Measurements from ENCODE around the gene STK10.
A peak's percentile ranks its signal among the peaks of the same experiment; 100 is the strongest.

Gene STK10

DNA sequence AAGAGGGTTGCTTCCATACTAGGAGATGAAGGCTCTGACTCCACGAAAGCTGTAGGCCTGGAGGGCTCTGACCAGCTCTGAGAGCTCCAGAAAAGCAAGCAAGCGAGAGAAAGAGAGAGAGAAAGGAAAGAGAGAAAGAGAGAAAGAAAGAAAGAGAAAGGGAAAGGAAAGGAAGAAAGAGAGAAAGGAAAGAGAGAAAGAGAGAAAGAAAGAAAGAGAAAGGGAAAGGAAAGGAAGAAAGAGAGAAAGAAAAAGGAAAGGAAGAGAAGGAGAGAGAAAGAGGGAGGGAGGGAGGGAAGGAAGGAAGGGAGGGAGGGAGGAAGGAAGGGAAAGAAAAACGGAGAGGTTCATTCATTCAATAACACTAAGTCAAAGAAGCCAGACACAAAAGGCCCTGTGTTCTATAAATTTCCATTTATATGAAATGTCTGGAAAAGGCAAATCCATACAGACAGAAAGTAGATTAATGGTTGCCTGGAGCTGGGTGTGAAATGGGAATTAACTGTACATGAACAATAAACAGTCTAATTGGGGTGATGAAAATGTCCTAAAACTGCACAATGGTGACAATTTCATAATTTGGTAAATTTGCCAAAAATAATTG is 1.8 kb upstream of the STK10 start:
- H3K9me3 ChIP-seq (ENCODE audit: control insufficient read depth in 2 of 2, low read length in 2 of 2): no peaks in the 10 kb centered on the region
- H3K4me3 ChIP-seq (ENCODE audit: low read length in 2 of 2): no peak overlapping the region
- H3K9ac ChIP-seq (ENCODE audit: low read depth in 1 of 2, low read length in 2 of 2): no peak overlapping the region
- H3K36me3 ChIP-seq (ENCODE audit: control insufficient read depth in 2 of 2, insufficient read depth in 2 of 2, low read length in 2 of 2): no peaks in the 10 kb centered on the region
- peaks cover 5 to 18% of the 10 kb centered on the region in 2 donors for H3K4me1 ChIP-seq (ENCODE audit: control insufficient read depth in 2 of 2, insufficient read depth in 2 of 2, low read length in 2 of 2)
- H3K27me3 ChIP-seq (ENCODE audit: control insufficient read depth in 2 of 2, insufficient read depth in 2 of 2, low read length in 2 of 2): no peaks in the 10 kb centered on the region
- H3K27ac ChIP-seq (ENCODE audit: low read depth in 2 of 2, low read length in 2 of 2): no peak overlapping the region

DNA sequence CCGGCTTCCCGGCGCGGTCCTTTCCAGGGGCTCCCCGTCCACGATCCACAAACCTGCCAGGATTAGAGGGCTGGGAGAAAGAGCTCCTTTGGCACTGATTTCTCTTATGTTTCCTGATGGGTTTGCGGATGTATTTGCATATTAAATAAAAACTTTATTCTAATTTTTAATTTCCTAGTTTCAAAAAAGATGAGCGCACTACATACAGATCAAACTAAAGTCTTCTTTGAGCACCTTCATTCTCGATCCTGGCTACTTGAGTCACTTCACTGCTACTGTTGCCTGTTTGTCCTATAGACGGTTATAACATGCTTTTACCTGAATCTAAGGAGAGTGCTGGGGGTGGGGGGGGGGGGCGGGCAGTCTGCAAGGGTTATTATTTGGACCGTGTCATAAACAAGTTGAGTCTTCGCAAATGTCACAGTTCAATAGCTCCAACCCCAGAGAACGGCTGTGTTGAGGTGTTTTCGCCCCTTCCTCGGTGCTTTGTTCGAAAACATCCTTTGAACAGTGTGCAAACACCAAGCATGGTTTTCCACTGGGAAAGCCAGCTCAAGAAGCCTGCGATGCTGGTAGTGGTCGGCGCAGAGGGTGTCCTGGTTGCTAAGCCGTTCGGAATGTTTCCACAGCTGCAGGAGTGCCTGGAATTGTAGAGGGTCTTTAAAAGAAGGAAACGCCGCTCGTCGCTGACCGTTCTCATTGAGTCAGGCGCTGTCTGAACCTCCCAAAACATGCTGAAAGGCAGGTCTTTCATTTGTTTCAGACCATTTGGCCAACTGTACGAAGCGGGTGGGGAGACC is 1.1 kb upstream of the STK10 start:
- Histone ChIP-seq H3K4me3 (ENCODE audit: low read length in 2 of 2) (peak overlapping the region; percentile 89 to 92), H3K36me3 (ENCODE audit: control insufficient read depth in 2 of 2, insufficient read depth in 2 of 2, low read length in 2 of 2) (no peaks in the 10 kb centered on the region), H3K27me3 (ENCODE audit: control insufficient read depth in 2 of 2, insufficient read depth in 2 of 2, low read length in 2 of 2) (no peaks in the 10 kb centered on the region), H3K9me3 (ENCODE audit: control insufficient read depth in 2 of 2, low read length in 2 of 2) (no peaks in the 10 kb centered on the region), H3K9ac (ENCODE audit: low read depth in 1 of 2, low read length in 2 of 2) (peak overlapping the region in 1 of 2 donors; percentile 91), H3K4me1 (ENCODE audit: control insufficient read depth in 2 of 2, insufficient read depth in 2 of 2, low read length in 2 of 2) (peaks cover 7 to 18% of the 10 kb centered on the region in 2 donors), H3K27ac (ENCODE audit: low read depth in 2 of 2, low read length in 2 of 2) (peak overlapping the region; percentile 91 to 95)

DNA sequence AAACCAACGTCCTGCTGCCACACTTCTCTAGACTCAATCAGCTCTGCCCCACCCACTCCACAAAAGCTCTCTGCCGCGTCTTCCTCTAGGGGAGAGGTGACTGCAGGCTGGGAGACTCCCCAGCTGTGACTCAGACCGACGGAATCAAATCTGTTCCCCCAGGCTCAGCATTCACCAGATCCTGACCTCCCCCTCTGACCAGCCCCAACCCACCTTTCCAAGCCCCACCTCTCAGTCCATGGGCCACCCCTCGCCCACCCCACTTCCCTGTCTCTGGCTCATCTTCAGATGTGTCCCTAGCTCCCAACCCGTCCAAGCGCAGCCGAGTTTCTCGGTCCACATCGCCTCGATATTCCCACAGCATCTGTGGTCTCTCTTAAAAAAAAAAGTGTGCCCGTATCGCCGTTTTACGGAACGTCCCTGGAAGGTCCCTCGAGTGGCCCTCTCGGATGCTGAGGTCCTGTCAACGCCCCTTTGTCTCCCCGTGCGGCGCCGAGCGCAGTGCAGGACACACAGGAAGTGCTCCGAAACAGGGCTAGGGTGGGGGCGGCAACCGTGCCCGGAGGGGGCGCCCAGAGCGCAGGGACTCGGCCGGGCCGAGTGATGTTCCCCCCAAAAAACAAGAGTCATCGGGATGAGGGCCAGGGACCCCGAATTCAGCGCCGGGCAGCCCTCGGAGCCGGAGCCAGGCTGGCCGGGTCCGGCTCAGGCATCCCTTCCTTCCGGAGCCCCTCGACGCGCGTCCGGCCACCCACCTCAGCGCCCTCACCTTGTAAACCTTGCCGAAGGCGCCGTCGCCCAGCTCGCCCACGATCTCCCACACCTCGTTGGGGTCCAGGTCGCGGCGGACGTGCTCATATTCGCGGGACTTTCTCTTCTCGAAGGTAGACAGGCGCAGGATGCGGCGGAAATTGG is 649 bp downstream of the STK10 start:
- Histone ChIP-seq H3K4me3 (ENCODE audit: low read length in 2 of 2) (peak overlapping the region; percentile 89 to 92), H3K4me1 (ENCODE audit: control insufficient read depth in 2 of 2, insufficient read depth in 2 of 2, low read length in 2 of 2) (peaks cover 13 to 18% of the 10 kb centered on the region in 2 donors)

DNA sequence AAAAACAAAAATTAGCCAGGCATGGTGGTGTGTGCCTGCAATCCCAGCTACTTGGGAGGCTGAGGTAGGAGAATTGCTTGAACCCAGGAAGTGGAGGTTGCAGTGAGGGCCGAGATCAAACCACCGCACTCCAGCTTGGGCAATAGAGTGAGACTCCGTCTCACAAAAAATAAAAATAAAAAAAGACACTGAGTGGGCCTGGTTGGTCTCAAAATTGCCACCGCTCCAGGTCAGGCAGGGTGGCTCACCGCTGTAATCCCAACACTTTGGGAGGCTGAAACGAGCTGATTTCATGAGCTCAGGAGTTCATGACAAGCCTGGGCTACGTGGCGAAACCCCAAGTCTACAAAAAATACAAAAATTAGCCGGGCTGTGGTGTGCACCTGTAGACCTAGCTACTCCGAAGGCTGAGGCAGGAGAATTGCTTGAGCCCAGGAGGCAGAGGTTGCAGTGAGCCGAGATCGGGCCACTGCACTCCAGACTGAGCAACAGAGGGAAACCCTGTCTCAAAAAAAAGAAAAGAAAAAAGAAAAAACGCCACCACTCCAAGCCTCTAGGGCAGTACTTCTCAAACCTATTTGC is 1.8 kb downstream of the STK10 start:
- no peaks in the 10 kb centered on the region for H3K36me3 ChIP-seq (ENCODE audit: control insufficient read depth in 2 of 2, insufficient read depth in 2 of 2, low read length in 2 of 2)
- peak overlapping the region; percentile 89 to 92 for H3K4me3 ChIP-seq (ENCODE audit: low read length in 2 of 2)
- peaks cover 13 to 18% of the 10 kb centered on the region in 2 donors for H3K4me1 ChIP-seq (ENCODE audit: control insufficient read depth in 2 of 2, insufficient read depth in 2 of 2, low read length in 2 of 2)
- peak overlapping the region; percentile 91 to 93 for H3K9ac ChIP-seq (ENCODE audit: low read depth in 1 of 2, low read length in 2 of 2)
- H3K27ac ChIP-seq (ENCODE audit: low read depth in 2 of 2, low read length in 2 of 2): peak overlapping the region in 1 of 2 donors; percentile 95
- H3K27me3 ChIP-seq (ENCODE audit: control insufficient read depth in 2 of 2, insufficient read depth in 2 of 2, low read length in 2 of 2): no peaks in the 10 kb centered on the region
- no peaks in the 10 kb centered on the region for H3K9me3 ChIP-seq (ENCODE audit: control insufficient read depth in 2 of 2, low read length in 2 of 2)

More for the DNA sequence above, 649 bp downstream of the STK10 start:
- no peaks in the 10 kb centered on the region for H3K27me3 ChIP-seq (ENCODE audit: control insufficient read depth in 2 of 2, insufficient read depth in 2 of 2, low read length in 2 of 2)
- H3K27ac ChIP-seq (ENCODE audit: low read depth in 2 of 2, low read length in 2 of 2): peak overlapping the region; percentile 91 to 95
- H3K36me3 ChIP-seq (ENCODE audit: control insufficient read depth in 2 of 2, insufficient read depth in 2 of 2, low read length in 2 of 2): no peaks in the 10 kb centered on the region
- H3K9me3 ChIP-seq (ENCODE audit: control insufficient read depth in 2 of 2, low read length in 2 of 2): no peaks in the 10 kb centered on the region
- H3K9ac ChIP-seq (ENCODE audit: low read depth in 1 of 2, low read length in 2 of 2): peak overlapping the region; percentile 91 to 93

DNA sequence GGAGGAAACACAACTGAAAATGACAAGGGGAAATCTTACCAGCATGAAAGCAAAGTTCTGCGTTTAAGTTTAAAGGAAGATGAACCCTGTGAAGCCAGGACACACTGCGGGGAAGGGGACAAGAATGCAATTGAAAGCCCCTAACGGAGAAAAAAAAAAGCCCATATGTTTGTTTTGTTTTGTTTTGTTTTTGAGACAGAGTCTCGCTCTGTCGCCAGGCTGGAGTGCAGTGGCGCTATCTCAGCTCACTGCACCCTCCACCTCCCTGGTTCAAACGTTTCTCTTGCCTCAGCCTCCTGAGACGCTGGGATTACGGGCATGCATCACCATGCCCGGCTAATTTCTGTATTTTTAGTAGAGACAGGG is 2.9 kb downstream of the STK10 start:
- Histone ChIP-seq H3K27me3 (ENCODE audit: control insufficient read depth in 2 of 2, insufficient read depth in 2 of 2, low read length in 2 of 2) (no peaks in the 10 kb centered on the region), H3K9ac (ENCODE audit: low read depth in 1 of 2, low read length in 2 of 2) (peak overlapping the region in 1 of 2 donors; percentile 20), H3K4me1 (ENCODE audit: control insufficient read depth in 2 of 2, insufficient read depth in 2 of 2, low read length in 2 of 2) (peaks cover 15 to 23% of the 10 kb centered on the region in 2 donors), H3K9me3 (ENCODE audit: control insufficient read depth in 2 of 2, low read length in 2 of 2) (no peaks in the 10 kb centered on the region), H3K36me3 (ENCODE audit: control insufficient read depth in 2 of 2, insufficient read depth in 2 of 2, low read length in 2 of 2) (no peaks in the 10 kb centered on the region), H3K27ac (ENCODE audit: low read depth in 2 of 2, low read length in 2 of 2) (peak overlapping the region; percentile 65 to 95), H3K4me3 (ENCODE audit: low read length in 2 of 2) (peak overlapping the region in 1 of 2 donors; percentile 92)

DNA sequence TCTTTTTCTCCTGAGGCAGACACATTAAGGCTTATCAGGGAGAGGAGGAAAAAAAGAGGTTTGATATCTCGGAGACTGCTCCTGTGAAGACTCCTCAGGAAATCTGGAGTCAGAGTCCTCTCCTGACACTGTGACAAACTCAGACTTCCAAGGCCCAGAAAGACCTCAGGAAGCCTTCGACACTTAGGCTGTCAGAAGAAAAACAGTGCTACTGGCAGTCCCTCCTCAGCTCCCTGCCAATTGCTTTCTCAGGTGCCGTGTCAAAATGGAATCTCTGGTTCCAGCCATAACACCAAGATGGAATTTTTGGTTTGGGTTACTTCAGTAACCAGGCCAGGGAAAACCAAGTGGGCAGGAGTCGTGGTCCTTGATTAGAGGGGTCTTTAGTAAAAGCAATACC is 4.1 kb downstream of the STK10 start:
- Histone ChIP-seq H3K27me3 (ENCODE audit: control insufficient read depth in 2 of 2, insufficient read depth in 2 of 2, low read length in 2 of 2) (no peaks in the 10 kb centered on the region), H3K4me1 (ENCODE audit: control insufficient read depth in 2 of 2, insufficient read depth in 2 of 2, low read length in 2 of 2) (peaks cover 22 to 27% of the 10 kb centered on the region in 2 donors), H3K9me3 (ENCODE audit: control insufficient read depth in 2 of 2, low read length in 2 of 2) (no peaks in the 10 kb centered on the region), H3K27ac (ENCODE audit: low read depth in 2 of 2, low read length in 2 of 2) (no peak overlapping the region), H3K4me3 (ENCODE audit: low read length in 2 of 2) (no peak overlapping the region), H3K36me3 (ENCODE audit: control insufficient read depth in 2 of 2, insufficient read depth in 2 of 2, low read length in 2 of 2) (no peaks in the 10 kb centered on the region), H3K9ac (ENCODE audit: low read depth in 1 of 2, low read length in 2 of 2) (no peak overlapping the region)

DNA sequence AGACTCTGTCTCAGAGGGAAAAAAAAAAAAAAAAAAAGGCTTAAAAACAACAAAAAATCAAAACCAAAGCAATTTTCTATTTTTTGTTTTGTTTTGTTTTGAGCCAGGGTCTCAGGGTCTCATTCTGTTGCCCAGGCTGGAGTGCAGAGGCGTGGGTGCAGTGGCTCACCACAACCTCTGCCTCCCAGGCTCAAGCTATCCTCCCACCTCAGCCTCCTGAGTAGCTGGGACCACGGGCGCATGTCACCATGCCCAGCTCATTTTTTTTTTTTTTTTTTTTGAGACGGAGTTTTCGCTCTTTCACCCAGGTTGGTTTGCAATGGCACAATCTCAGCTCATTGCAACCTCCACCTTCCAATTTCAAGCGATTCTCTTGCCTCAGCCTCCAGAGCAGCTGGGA is 5.7 kb downstream of the STK10 start:
- Histone ChIP-seq H3K4me3 (ENCODE audit: low read length in 2 of 2) (no peak overlapping the region), H3K9ac (ENCODE audit: low read depth in 1 of 2, low read length in 2 of 2) (no peak overlapping the region), H3K4me1 (ENCODE audit: control insufficient read depth in 2 of 2, insufficient read depth in 2 of 2, low read length in 2 of 2) (peaks cover 23 to 28% of the 10 kb centered on the region in 2 donors), H3K27ac (ENCODE audit: low read depth in 2 of 2, low read length in 2 of 2) (no peak overlapping the region), H3K27me3 (ENCODE audit: control insufficient read depth in 2 of 2, insufficient read depth in 2 of 2, low read length in 2 of 2) (no peaks in the 10 kb centered on the region), H3K36me3 (ENCODE audit: control insufficient read depth in 2 of 2, insufficient read depth in 2 of 2, low read length in 2 of 2) (no peaks in the 10 kb centered on the region), H3K9me3 (ENCODE audit: control insufficient read depth in 2 of 2, low read length in 2 of 2) (no peaks in the 10 kb centered on the region)

DNA sequence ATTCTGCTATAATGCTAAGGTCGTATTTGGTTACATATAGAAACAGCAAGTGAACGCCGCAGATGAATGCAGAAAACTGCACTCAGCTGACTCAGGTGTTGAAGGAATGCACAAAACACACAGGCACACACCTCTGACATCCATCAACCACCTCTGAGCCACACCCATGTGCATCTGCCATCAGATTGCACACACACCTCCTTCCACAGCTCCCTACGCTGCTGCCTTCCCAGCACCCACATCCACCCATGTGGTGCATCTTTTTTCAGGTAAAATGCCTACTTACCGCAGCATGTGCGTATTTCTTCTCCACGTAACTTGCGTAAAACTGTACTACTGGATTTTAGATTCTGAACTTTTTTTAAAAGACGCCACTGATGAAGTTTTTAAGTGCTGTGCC is 7.1 kb downstream of the STK10 start:
- Histone ChIP-seq H3K9me3 (ENCODE audit: control insufficient read depth in 2 of 2, low read length in 2 of 2) (no peaks in the 10 kb centered on the region), H3K36me3 (ENCODE audit: control insufficient read depth in 2 of 2, insufficient read depth in 2 of 2, low read length in 2 of 2) (no peaks in the 10 kb centered on the region), H3K27ac (ENCODE audit: low read depth in 2 of 2, low read length in 2 of 2) (no peak overlapping the region), H3K27me3 (ENCODE audit: control insufficient read depth in 2 of 2, insufficient read depth in 2 of 2, low read length in 2 of 2) (no peaks in the 10 kb centered on the region), H3K4me3 (ENCODE audit: low read length in 2 of 2) (no peak overlapping the region), H3K9ac (ENCODE audit: low read depth in 1 of 2, low read length in 2 of 2) (no peak overlapping the region), H3K4me1 (ENCODE audit: control insufficient read depth in 2 of 2, insufficient read depth in 2 of 2, low read length in 2 of 2) (peaks cover 13 to 30% of the 10 kb centered on the region in 2 donors)

DNA sequence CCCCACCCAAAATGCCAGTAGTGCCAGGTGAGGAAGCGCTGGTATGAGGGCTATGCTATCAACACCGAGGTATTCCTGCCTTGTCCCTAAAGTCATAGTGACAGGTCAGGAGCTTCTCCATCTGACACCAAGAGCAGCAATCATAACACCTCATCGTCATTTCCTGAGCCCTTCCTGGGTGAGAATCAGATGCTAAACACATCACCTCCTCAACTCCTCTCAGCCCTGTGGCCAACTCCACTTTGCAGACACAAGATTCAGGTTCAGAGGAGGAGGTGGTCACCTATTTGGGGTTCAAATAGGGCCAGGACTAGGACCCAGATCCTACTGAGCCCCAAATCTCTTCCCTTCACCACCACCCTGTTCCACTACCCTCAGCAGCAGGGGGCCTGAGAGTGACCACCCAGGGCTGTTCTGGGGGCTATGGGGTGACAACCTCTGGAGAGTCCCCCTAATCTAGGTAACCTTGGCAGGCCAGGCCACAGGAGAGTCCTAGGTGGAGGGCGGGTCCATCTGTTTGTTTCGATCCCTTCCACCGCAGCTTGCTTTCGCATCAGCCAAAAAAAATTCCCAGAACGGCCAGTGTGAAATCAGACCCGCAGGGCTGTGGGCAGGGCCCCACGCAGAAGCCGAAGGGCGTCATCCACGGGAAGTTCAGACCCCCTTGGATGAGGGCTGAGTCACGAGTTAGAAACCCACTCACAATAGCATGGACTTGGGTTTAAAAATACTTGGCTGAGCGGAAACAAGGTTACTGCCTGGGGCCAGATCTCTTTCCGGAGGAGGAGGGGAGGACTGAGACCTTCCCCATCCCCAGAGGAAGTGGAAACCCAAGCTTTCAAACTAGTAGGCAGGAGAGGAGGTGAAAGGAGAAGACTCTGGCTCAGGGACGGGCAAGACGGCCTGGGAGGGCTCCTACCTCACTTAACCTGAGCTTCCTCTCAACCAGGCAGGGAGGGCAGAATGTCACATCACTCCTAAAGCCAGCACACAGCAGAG is 8.7 kb downstream of the STK10 start:
- Histone ChIP-seq H3K27me3 (ENCODE audit: control insufficient read depth in 2 of 2, insufficient read depth in 2 of 2, low read length in 2 of 2) (no peaks in the 10 kb centered on the region), H3K36me3 (ENCODE audit: control insufficient read depth in 2 of 2, insufficient read depth in 2 of 2, low read length in 2 of 2) (no peaks in the 10 kb centered on the region), H3K4me3 (ENCODE audit: low read length in 2 of 2) (peak overlapping the region in 1 of 2 donors; percentile 51), H3K9ac (ENCODE audit: low read depth in 1 of 2, low read length in 2 of 2) (peak overlapping the region; percentile 10 to 38), H3K9me3 (ENCODE audit: control insufficient read depth in 2 of 2, low read length in 2 of 2) (no peaks in the 10 kb centered on the region), H3K27ac (ENCODE audit: low read depth in 2 of 2, low read length in 2 of 2) (peak overlapping the region; percentile 59 to 88), H3K4me1 (ENCODE audit: control insufficient read depth in 2 of 2, insufficient read depth in 2 of 2, low read length in 2 of 2) (peaks cover 19 to 37% of the 10 kb centered on the region in 2 donors)

Data from mucosa of rectum (tissue), 2 donors.